Activated T-helper 1 cell treated with anti-CD3 and anti-CD28 coated beads, Interleukin-12 subunit alpha, Interleukin-12 subunit beta, Interleukin-2, Interleukin-4 antibody, amounts not matched to agents 30 ng/mL and 10 ng/mL and 1 ng/mL, durations not matched to agents 14 hours and 24 hours and 36 hours (primary cell): Measurements from ENCODE around the gene NPIPA2. TPM values are rescaled to one million over a fixed set of nuclear protein-coding genes. Genes with fewer than 3 reads are reported as not detected.
"Not testable (repeated sequence)": the region's sequence is repeated elsewhere in the genome, so short reads cannot be mapped to it uniquely, and the experiment has no call there.

ENCODE experiments used
- DNase-seq: peaks from one replicate; pipeline ENCODE4 v3.0.0; 2021; ENCODE audit warnings: low spot score
- H3K27ac Mint-ChIP-seq: one replicate; pipeline ENCODE4 v1.8.0; 2021; ENCODE audit warnings: mild to moderate bottlenecking, mixed read lengths
- H3K27me3 Mint-ChIP-seq: one replicate; pipeline ENCODE4 v1.8.0; 2022; ENCODE audit warnings: mild to moderate bottlenecking, moderate library complexity, mixed read lengths; ENCODE audit not compliant: insufficient read depth
- H3K36me3 Mint-ChIP-seq: one replicate; pipeline ENCODE4 v1.8.0; 2021; ENCODE audit warnings: low read depth, mixed read lengths
- H3K4me1 Mint-ChIP-seq: one replicate; pipeline ENCODE4 v1.8.0; 2021; ENCODE audit warnings: low read depth, mixed read lengths
- H3K4me3 Mint-ChIP-seq: one replicate; pipeline ENCODE4 v1.8.0; 2021; ENCODE audit warnings: mild to moderate bottlenecking, moderate library complexity, mixed read lengths
- H3K9me3 Mint-ChIP-seq: one replicate; pipeline ENCODE4 v1.8.0; 2021; ENCODE audit warnings: mixed read lengths
- intact Hi-C: fragments of 100-400 bp; cut with micrococcal nuclease; formaldehyde crosslinking; loops from one replicate; pipeline ENCODE4 v1.15.1; 2024
- total RNA-seq: library from RNA; stranded (reverse); gene quantifications from 2 replicates; pipeline ENCODE4 v1.2.3, GENCODE V29; 2022

Gene NPIPA2
- total RNA-seq, 1 donor from 2014 or later = 6.2 TPM

DNA sequence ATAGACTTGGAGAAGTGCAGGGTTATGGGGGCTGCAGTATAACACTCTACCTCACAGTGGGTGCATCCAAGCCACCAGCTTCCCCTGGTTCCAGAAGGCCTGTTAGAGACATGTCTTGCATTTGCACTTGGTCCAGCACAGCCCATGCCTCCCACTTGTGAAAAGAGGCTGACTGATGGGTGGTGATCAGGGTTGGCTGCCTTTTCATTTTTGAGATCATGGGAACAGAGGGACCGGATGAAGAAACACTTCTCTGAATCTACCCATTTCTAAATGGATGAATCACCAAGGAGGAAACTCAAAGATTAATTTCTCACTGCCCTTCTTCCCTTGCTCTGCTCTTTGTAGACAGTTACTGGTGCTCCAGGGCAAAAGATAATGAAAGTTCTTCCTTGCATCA is 43.8 kb downstream of the NPIPA2 start:
- H3K9me3 Mint-ChIP-seq, H3K27me3 Mint-ChIP-seq, H3K27ac Mint-ChIP-seq, DNase-seq, intact Hi-C loops, H3K4me3 Mint-ChIP-seq, H3K4me1 Mint-ChIP-seq, H3K36me3 Mint-ChIP-seq: not testable (repeated sequence)

DNA sequence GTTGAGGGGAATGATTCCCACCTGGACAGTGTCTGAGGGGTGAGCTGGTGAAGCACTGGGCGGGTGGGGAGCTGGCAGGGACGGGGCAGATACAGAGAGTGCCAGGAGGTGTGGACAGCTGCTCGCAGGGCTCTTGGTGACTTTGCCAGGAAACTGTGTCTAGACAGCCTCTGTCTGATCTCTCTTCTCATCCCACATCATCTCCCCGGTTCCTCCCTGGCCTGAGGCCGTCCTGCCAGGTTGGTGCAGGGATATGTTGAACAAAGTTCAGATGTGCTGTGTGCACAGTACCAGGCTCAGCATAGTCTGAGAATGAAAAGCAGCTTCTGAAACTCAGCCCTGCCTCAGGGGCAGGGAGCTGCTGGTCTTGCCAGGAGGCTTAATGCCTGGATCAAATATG is 47.2 kb downstream of the NPIPA2 start:
- intact Hi-C loops, H3K36me3 Mint-ChIP-seq, H3K4me3 Mint-ChIP-seq, H3K27ac Mint-ChIP-seq, H3K4me1 Mint-ChIP-seq, DNase-seq, H3K9me3 Mint-ChIP-seq, H3K27me3 Mint-ChIP-seq: not testable (repeated sequence)

DNA sequence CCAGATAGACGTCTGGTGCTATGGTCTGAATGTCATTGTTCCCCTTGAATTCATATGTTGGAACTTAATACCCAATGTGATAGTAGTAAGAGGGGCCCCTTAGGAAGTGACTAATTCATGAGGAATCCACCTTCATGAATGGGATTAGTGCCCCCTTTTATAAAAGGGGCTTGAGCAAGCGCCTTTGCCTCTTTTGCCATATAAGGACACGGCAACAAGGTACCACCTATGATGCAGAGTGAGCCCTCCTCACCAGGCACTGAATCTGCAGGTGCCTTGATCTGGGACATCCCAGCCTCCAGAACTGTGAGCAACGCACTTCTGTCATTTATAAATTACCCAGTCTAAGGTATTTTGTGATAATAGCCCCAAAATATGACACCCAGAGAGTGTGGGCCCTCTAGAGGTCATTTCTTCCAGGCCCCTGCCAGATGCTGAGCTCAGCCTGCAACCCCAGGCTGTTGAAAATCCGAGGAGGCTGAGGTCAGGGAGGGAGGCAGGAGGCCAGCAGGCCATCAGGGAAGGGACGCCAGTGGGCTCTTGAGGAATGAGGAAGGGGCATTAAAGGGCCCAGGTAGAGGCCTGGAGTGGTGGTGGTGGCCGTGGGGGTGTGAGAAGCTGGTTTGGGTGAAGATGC is 48.1 kb downstream of the NPIPA2 start:
- H3K9me3 Mint-ChIP-seq, H3K27me3 Mint-ChIP-seq, H3K27ac Mint-ChIP-seq, H3K4me1 Mint-ChIP-seq, H3K4me3 Mint-ChIP-seq, H3K36me3 Mint-ChIP-seq, DNase-seq, intact Hi-C loops: not testable (repeated sequence)

DNA sequence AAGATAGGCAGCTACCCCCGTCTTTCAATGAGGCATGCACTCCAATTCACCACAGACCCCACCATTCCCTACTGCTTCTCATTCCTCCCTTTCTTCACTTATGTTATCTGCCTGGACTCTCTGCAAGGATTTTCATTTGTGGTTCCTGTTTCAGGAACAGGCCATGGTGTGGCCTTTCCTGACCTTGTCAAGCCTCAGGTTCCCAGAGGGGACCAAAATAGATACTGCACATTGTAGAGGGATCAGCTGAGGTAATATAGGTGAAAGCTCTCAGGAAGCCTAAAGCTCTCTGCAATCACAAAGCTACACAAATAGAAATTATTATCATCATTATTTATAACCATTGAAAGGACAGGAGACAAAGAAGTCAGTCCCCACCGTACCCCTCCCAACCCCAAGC is 50.6 kb downstream of the NPIPA2 start:
- H3K4me3 Mint-ChIP-seq, H3K9me3 Mint-ChIP-seq, DNase-seq, H3K27me3 Mint-ChIP-seq, intact Hi-C loops, H3K27ac Mint-ChIP-seq, H3K4me1 Mint-ChIP-seq, H3K36me3 Mint-ChIP-seq: not testable (repeated sequence)

DNA sequence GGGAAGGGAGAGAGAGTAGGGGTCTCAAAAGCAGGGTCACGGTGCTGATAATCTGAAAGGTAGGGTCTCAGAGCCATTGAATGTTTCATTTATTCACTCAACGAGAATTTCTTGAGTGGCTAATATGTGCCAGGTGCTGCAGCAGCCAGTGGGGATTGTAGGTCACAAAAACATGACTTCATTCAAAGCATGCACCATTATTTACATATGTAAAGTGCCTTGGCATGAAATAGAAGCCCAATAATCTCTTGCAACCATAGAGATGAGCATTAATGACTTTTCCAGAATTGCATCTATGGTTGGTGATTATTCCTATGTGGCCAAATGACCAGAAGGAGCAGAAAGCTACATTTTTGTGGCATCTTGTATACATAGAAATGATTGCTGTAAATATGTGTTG is 55.2 kb downstream of the NPIPA2 start:
- H3K36me3 Mint-ChIP-seq, H3K9me3 Mint-ChIP-seq, H3K4me3 Mint-ChIP-seq, DNase-seq, H3K27me3 Mint-ChIP-seq, intact Hi-C loops, H3K4me1 Mint-ChIP-seq, H3K27ac Mint-ChIP-seq: not testable (repeated sequence)

DNA sequence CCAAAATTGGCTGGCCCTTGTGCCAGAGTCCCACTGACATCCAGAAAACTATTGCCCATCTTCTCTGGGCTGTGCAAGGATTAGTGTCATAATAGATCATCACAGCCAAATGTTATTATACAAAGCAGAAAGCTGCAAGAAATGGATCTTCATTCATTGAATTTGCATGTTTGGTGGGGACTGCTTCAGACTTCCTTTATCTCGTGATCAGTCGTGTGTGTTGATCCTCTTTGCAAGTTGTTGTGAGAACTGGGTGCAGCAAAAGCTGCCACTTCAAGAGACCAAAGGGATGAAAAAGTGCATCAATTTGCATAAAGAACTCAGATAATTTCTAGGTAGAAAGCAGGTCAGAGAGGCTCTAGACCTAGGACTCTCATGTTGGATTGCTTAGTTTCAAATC is 61.2 kb downstream of the NPIPA2 start:
- H3K27me3 Mint-ChIP-seq, H3K9me3 Mint-ChIP-seq, H3K4me1 Mint-ChIP-seq, intact Hi-C loops, DNase-seq, H3K36me3 Mint-ChIP-seq, H3K4me3 Mint-ChIP-seq, H3K27ac Mint-ChIP-seq: not testable (repeated sequence)

DNA sequence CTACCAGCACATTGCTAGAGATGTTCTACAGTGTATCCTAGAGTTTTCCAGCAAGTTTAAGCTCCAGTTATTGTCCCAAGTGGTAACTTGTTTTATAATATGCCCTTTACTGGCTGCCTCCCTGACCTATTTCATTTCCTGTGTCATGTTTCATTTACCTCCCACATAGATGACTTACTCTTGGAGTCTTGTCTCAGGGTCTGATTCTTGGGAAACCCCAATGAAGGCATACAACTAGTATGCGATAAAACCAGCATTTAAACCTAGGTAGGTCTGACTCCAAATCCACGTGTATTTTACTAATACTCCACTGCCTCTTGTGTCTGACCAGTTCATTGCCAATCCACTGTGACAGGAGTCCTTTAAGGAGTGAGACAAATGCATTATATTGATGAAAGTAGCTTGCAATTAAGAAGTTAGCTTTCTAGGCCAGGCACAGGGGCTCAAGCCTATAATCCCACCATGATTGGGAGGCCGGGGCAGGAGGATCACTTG is 64.9 kb downstream of the NPIPA2 start:
- H3K27ac Mint-ChIP-seq, H3K9me3 Mint-ChIP-seq, H3K36me3 Mint-ChIP-seq, H3K4me1 Mint-ChIP-seq, H3K27me3 Mint-ChIP-seq, H3K4me3 Mint-ChIP-seq, intact Hi-C loops, DNase-seq: not testable (repeated sequence)

DNA sequence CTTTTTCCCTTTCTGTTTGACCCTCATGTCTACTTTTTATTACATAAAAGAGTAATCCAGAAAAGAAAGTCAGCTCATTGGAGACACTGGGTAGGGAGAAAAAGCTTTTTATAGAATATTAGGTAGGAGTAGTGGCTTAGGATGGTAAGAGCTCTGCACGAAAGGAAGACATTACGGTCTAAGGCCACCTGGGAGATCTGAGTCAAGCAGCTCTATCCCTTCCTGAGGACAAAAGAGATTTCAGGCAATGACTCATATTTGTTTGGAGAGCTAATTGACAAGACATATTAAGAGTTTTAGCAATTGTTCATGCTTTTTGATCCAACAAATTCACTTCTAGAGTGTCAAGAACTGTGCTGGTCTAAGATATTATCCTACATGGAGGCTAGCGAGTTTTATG is 71.6 kb downstream of the NPIPA2 start:
- H3K27ac Mint-ChIP-seq, H3K4me1 Mint-ChIP-seq, H3K9me3 Mint-ChIP-seq, intact Hi-C loops, H3K4me3 Mint-ChIP-seq, H3K27me3 Mint-ChIP-seq, H3K36me3 Mint-ChIP-seq, DNase-seq: not testable (repeated sequence)

Other genes with a start within 250 kb of the NPIPA2 start
- 54.2 and 55.4 TPM in 2 replicates for gene PARN, start 112.3 kb upstream of the NPIPA2 start, total RNA-seq
- 59.8 and 64.8 TPM in 2 replicates for gene BFAR, start 109.6 kb upstream of the NPIPA2 start, total RNA-seq
- not detected in 2 replicates for gene PLA2G10, start 48.2 kb upstream of the NPIPA2 start, total RNA-seq
- gene NPIPA3, start 39.1 kb upstream of the NPIPA2 start, total RNA-seq = 2.1 and 2.7 TPM in 2 replicates
- 81.7 and 82.0 TPM in 2 replicates for gene NOMO1, start 91.2 kb downstream of the NPIPA2 start, total RNA-seq
- gene NPIPA1, start 194.9 kb downstream of the NPIPA2 start, total RNA-seq = 101 and 105 TPM in 2 replicates
- 63.6 and 64.3 TPM in 2 replicates for gene PDXDC1, start 232.5 kb downstream of the NPIPA2 start, total RNA-seq